ENCODE data around the gene ATP5ME.

GRCh38 chr4:689723-690122 lies 15.6 kb upstream of the ATP5ME start:
- no peak for TF ChIP-seq FOXM1 (CRISPR knock-in tag; IDR thresholded peaks at IDR 0.05)
- TF ChIP-seq ZNF263 (CRISPR knock-in tag; IDR thresholded peaks at IDR 0.05), result no peak
- TF ChIP-seq ZNF274 (CRISPR knock-in tag; IDR thresholded peaks at IDR 0.05), result no peak
- TF ChIP-seq MYNN (CRISPR knock-in tag; IDR thresholded peaks at IDR 0.05; ENCODE audit: low read depth), result no peak
- TF ChIP-seq CTCF (CRISPR knock-in tag; IDR thresholded peaks at IDR 0.05), result no peak
- TF ChIP-seq EHMT2 (IDR thresholded peaks at IDR 0.05; ENCODE audit: borderline replicate concordance, low read depth, low read length), result no peak
- no peak for TF ChIP-seq TRIM22 (IDR thresholded peaks at IDR 0.05)
- TF ChIP-seq RELA (CRISPR knock-in tag; IDR thresholded peaks at IDR 0.05), result no peak
- TF ChIP-seq CBX5 (CRISPR knock-in tag; IDR thresholded peaks at IDR 0.05; ENCODE audit: borderline replicate concordance), result no peak
- no peak for TF ChIP-seq UBTF (CRISPR knock-in tag; IDR thresholded peaks at IDR 0.05)
- TF ChIP-seq NFAT5 (CRISPR knock-in tag; IDR thresholded peaks at IDR 0.05), result no peak

Measured in HepG2 (cell line).